ENCODE results near the gene LRRC57.

The LRRC57 gene

GRCh38 chr15:42503825-42504224 is 44.8 kb downstream of the LRRC57 start:
- TF ChIP-seq TAF1 (IDR thresholded peaks at IDR 0.05; ENCODE audit: borderline replicate concordance, insufficient read depth, low read length) (no peak), SIN3A (IDR thresholded peaks at IDR 0.05; ENCODE audit: borderline replicate concordance, insufficient read depth, low read length) (no peak), POLR2AphosphoS5 (IDR thresholded peaks at IDR 0.05; ENCODE audit: low read depth, low read length) (no peak), FOXP2 (optimal IDR thresholded peaks at IDR 0.05; ENCODE audit: borderline replicate concordance, extremely low read depth, extremely low read length, insufficient read depth) (no peak)
- TF ChIP-seq, protein P1, sequence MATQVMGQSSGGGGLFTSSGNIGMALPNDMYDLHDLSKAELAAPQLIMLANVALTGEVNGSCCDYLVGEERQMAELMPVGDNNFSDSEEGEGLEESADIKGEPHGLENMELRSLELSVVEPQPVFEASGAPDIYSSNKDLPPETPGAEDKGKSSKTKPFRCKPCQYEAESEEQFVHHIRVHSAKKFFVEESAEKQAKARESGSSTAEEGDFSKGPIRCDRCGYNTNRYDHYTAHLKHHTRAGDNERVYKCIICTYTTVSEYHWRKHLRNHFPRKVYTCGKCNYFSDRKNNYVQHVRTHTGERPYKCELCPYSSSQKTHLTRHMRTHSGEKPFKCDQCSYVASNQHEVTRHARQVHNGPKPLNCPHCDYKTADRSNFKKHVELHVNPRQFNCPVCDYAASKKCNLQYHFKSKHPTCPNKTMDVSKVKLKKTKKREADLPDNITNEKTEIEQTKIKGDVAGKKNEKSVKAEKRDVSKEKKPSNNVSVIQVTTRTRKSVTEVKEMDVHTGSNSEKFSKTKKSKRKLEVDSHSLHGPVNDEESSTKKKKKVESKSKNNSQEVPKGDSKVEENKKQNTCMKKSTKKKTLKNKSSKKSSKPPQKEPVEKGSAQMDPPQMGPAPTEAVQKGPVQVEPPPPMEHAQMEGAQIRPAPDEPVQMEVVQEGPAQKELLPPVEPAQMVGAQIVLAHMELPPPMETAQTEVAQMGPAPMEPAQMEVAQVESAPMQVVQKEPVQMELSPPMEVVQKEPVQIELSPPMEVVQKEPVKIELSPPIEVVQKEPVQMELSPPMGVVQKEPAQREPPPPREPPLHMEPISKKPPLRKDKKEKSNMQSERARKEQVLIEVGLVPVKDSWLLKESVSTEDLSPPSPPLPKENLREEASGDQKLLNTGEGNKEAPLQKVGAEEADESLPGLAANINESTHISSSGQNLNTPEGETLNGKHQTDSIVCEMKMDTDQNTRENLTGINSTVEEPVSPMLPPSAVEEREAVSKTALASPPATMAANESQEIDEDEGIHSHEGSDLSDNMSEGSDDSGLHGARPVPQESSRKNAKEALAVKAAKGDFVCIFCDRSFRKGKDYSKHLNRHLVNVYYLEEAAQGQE (IDR thresholded peaks at IDR 0.05; ENCODE audit: insufficient read depth in 1 of 2, low read depth in 2 of 2, low read length in 2 of 2), result no peak

DNA sequence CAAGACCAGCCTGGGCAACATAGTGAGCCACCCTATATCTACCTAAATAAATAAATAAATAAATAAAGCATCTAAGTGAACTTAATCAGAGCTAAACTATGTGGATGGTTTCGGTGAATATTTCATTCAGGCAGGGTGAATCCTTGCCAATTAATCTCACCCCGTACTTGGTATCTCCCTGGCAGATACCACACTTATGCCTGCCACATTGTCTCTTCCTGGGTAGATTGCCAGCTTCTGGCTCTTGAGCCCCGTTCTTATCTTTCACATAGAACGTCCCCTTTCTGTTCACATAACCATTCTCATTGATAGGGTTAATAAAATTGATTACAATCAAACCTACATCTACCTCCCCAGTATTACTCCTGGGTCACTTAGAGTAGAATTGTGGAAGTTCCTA is 46.1 kb downstream of the LRRC57 start:
- no peak for TF ChIP-seq SIN3A (IDR thresholded peaks at IDR 0.05; ENCODE audit: borderline replicate concordance, insufficient read depth, low read length)
- no peak for TF ChIP-seq FOXP2 (optimal IDR thresholded peaks at IDR 0.05; ENCODE audit: borderline replicate concordance, extremely low read depth, extremely low read length, insufficient read depth)
- TF ChIP-seq TAF1 (IDR thresholded peaks at IDR 0.05; ENCODE audit: borderline replicate concordance, insufficient read depth, low read length), result no peak
- TF ChIP-seq, protein P1 (IDR thresholded peaks at IDR 0.05; ENCODE audit: insufficient read depth in 1 of 2, low read depth in 2 of 2, low read length in 2 of 2), result no peak
- no peak for TF ChIP-seq POLR2AphosphoS5 (IDR thresholded peaks at IDR 0.05; ENCODE audit: low read depth, low read length)

GRCh38 chr15:42499858-42500609 is 48.6 kb downstream of the LRRC57 start:
- TF ChIP-seq TAF1 (IDR thresholded peaks at IDR 0.05; ENCODE audit: borderline replicate concordance, insufficient read depth, low read length) (no peak), POLR2AphosphoS5 (IDR thresholded peaks at IDR 0.05; ENCODE audit: low read depth, low read length) (no peak), SIN3A (IDR thresholded peaks at IDR 0.05; ENCODE audit: borderline replicate concordance, insufficient read depth, low read length) (no peak)

DNA sequence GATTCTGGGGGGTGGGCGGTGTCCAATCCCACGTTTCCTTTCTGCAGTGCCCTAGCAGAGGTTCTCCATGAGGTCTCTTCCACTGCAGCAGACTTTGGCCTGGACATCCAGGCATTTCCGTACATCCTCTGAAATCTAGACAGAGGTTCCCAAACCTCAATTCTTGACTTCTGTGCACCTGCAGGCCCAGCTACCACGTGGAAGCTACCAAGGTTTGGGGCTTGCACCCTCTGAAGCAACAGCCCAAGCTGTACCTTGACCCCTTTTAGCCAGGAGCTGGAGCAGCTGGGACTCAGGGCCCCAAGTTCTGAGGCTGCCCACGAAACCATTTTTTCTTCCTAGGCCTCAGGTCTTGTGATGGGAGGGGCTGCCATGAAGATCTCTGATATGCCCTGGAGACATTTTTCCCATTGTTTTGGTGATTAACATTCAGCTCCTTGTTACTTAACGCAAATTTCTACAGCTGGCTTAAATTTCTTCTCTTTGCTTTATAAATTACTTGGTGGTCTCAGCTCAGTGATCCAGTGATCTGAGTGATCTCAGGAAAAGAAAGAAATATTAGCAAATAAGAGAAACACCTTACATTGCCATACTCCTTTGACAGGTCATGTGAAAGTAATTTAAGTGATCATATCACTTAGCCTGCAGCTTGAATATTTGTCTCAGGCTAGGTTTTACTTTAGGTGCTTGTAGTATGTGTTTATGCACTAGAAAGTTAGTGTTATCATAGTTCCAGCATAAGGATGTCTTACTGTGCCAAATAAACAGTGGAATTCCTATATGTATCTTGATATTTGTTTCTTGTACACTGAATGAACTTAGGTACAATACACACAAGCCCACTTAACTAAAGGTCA is 50.2 kb downstream of the LRRC57 start:
- TF ChIP-seq TAF1 (IDR thresholded peaks at IDR 0.05; ENCODE audit: borderline replicate concordance, insufficient read depth, low read length), result no peak
- TF ChIP-seq SIN3A (IDR thresholded peaks at IDR 0.05; ENCODE audit: borderline replicate concordance, insufficient read depth, low read length), result no peak
- TF ChIP-seq, protein P1 (IDR thresholded peaks at IDR 0.05; ENCODE audit: insufficient read depth in 1 of 2, low read depth in 2 of 2, low read length in 2 of 2), result no peak
- no peak for TF ChIP-seq POLR2AphosphoS5 (IDR thresholded peaks at IDR 0.05; ENCODE audit: low read depth, low read length)
- TF ChIP-seq FOXP2 (optimal IDR thresholded peaks at IDR 0.05; ENCODE audit: borderline replicate concordance, extremely low read depth, extremely low read length, insufficient read depth), result no peak

DNA sequence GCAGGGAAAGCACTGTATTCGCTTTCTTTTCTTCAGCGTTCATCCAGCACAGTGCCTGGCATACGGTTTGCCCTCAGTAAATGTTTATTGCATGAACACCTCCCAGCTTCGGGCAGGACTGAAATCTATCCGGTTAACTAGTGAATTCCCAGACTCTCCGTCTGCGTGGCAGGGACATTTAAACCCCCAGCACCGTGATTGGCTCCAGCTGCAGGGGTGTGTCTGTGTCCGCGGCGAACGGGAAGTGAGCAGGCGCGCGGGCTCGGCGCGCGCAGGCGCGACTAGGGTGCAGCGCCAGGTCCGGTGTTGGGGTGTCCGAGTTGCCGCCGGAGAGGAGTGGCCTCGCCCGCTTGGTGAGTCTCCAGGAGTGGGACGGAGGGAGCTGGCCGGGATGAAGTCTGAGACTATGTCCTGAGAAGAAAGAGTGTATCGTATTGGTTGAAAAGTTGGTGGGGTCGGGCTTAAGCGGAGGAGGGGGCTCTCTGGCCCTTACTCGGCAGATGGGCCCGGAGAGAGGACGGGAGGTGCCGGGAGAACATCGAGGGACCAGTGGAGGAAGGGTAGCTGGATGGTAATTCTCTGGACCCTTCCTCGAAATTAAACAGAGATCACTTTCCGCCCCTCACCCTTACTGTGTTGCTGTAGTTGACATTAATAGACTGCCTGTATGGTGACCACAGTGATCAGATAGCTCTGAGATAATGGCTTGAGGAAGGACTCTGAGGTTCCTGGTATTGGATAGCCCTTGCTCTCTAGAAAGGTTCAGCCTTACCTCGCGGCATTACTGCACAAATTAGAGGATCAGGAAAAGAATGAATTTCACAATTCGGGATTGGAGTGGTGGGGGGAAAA is 53.0 kb downstream of the LRRC57 start, which contains the start of gene SNAP23:
SNAP23 (plus strand) TSS at position 274 of the 852 bp plus-strand sequence. CDS start 16,213 bp downstream, outside the sequence.
- no peak for TF ChIP-seq FOXP2 (optimal IDR thresholded peaks at IDR 0.05; ENCODE audit: borderline replicate concordance, extremely low read depth, extremely low read length, insufficient read depth)
- peak; percentile 67; the same call in 1 of the 2 replicates for TF ChIP-seq POLR2AphosphoS5 (IDR thresholded peaks at IDR 0.05; ENCODE audit: low read depth, low read length)
- TF ChIP-seq, protein P1 (IDR thresholded peaks at IDR 0.05; ENCODE audit: insufficient read depth in 1 of 2, low read depth in 2 of 2, low read length in 2 of 2), result no peak
- TF ChIP-seq TAF1 (IDR thresholded peaks at IDR 0.05; ENCODE audit: borderline replicate concordance, insufficient read depth, low read length), result peak; percentile 57; the same call in 1 of the 2 replicates
- peak; percentile 100 for TF ChIP-seq SIN3A (IDR thresholded peaks at IDR 0.05; ENCODE audit: borderline replicate concordance, insufficient read depth, low read length)

Measured in PFSK-1 (cell line).